Liver (tissue), 9 donors: ENCODE results near the gene NFIX. TPM values are rescaled to one million over a fixed set of nuclear protein-coding genes. Genes with fewer than 3 reads are reported as not detected.

Experiments
- DNase-seq: peaks from one replicate; pipeline ENCODE4 v3.0.0-alpha.2; 2017; ENCODE audit warnings: low spot score
- H3K27ac ChIP-seq, 2 donors: one replicate each; pipeline ENCODE4 v1.7.0; 2013; ENCODE audit warnings: inconsistent platforms in 2 of 2, low read length in 2 of 2, control low read depth in 1 of 2, low read depth in 1 of 2, mild to moderate bottlenecking in 1 of 2
- H3K27me3 ChIP-seq, 4 donors: one replicate each; pipeline versions ENCODE4 v1.6.1 to v1.7.0; 2013; ENCODE audit warnings: low read length in 3 of 4, inconsistent platforms in 1 of 4, mild to moderate bottlenecking in 1 of 4, moderate library complexity in 1 of 4; ENCODE audit not compliant: control insufficient read depth in 4 of 4, insufficient read depth in 4 of 4
- H3K36me3 ChIP-seq, 4 donors: one replicate each; pipeline versions ENCODE4 v1.6.1 to v1.7.0; 2013; ENCODE audit warnings: low read length in 3 of 4, mild to moderate bottlenecking in 3 of 4, low read depth in 1 of 4, moderate library complexity in 1 of 4; ENCODE audit not compliant: control insufficient read depth in 4 of 4, insufficient read depth in 3 of 4
- H3K4me1 ChIP-seq, 4 donors: one replicate each; pipeline versions ENCODE4 v1.6.1 to v1.7.0; 2013; ENCODE audit warnings: low read length in 3 of 4, mild to moderate bottlenecking in 3 of 4, moderate library complexity in 1 of 4; ENCODE audit not compliant: control insufficient read depth in 4 of 4, insufficient read depth in 4 of 4
- H3K4me3 ChIP-seq, 3 donors: one replicate each; pipeline versions ENCODE4 v1.6.1 to v1.7.0; 2013; ENCODE audit warnings: low read length in 3 of 3, control low read depth in 1 of 3, low read depth in 1 of 3, mild to moderate bottlenecking in 1 of 3
- H3K9ac ChIP-seq, 2 donors: one replicate each; pipeline ENCODE4 v1.7.0; 2013; ENCODE audit warnings: low read length in 2 of 2, mild to moderate bottlenecking in 2 of 2, moderate library complexity in 2 of 2, control low read depth in 1 of 2, low read depth in 1 of 2
- H3K9me3 ChIP-seq, 4 donors: one replicate each; pipeline versions ENCODE4 v1.6.1 to v1.7.0; 2013; ENCODE audit warnings: low read length in 3 of 4; ENCODE audit not compliant: control insufficient read depth in 4 of 4
- ATF3 ChIP-seq: IDR thresholded peaks from 2 replicates; pipeline ENCODE4 v1.6.1; 2016; ENCODE audit warnings: antibody characterized with exemption
- CTCF ChIP-seq: fragments of 150-350 bp; IDR thresholded peaks from 2 replicates; pipeline ENCODE4 v1.5.1; 2017; ENCODE audit warnings: improper control_type of control experiment, low read depth, low read length; ENCODE audit not compliant: missing input control
- EGR1 ChIP-seq, 2 donors: IDR thresholded peaks; 2 replicates each; pipeline ENCODE4 v1.6.1; 2016 to 2018; ENCODE audit warnings: antibody characterized with exemption in 2 of 2, low read depth in 2 of 2
- FOXA1 ChIP-seq: IDR thresholded peaks from 2 replicates; pipeline ENCODE4 v1.6.1; 2016; ENCODE audit warnings: antibody characterized with exemption
- FOXA2 ChIP-seq: IDR thresholded peaks from 2 replicates; pipeline ENCODE4 v1.6.1; 2016; ENCODE audit warnings: antibody characterized with exemption
- HNF4A ChIP-seq, 2 donors: conservative IDR thresholded peaks; 2 replicates each; pipeline ENCODE4 v1.6.1; 2016; ENCODE audit warnings: antibody characterized with exemption in 2 of 2, mild to moderate bottlenecking in 2 of 2
- JUND ChIP-seq, 2 donors: IDR thresholded peaks; 2 replicates each; pipeline ENCODE4 v1.6.1; 2016; ENCODE audit warnings: antibody characterized with exemption in 2 of 2
- MAX ChIP-seq: IDR thresholded peaks from 2 replicates; pipeline ENCODE4 v1.6.1; 2016; ENCODE audit warnings: antibody characterized with exemption
- NR2F2 ChIP-seq: IDR thresholded peaks from 2 replicates; pipeline ENCODE4 v1.6.1; 2016; ENCODE audit warnings: antibody characterized with exemption
- RAD21 ChIP-seq, 2 donors: IDR thresholded peaks; 2 replicates each; pipeline ENCODE4 v1.6.1; 2016; ENCODE audit warnings: antibody characterized with exemption in 2 of 2, mild to moderate bottlenecking in 2 of 2
- REST ChIP-seq: IDR thresholded peaks from 2 replicates; pipeline ENCODE4 v1.6.1; 2016; ENCODE audit warnings: antibody characterized with exemption, mild to moderate bottlenecking
- RXRA ChIP-seq, 2 donors: IDR thresholded peaks; 2 replicates each; pipeline ENCODE4 v1.6.1; 2017 to 2018; ENCODE audit warnings: antibody characterized with exemption in 2 of 2, mild to moderate bottlenecking in 1 of 2
- SP1 ChIP-seq: IDR thresholded peaks from 2 replicates; pipeline ENCODE4 v1.6.1; 2018; ENCODE audit warnings: antibody characterized with exemption, mild to moderate bottlenecking
- YY1 ChIP-seq: IDR thresholded peaks from 2 replicates; pipeline ENCODE4 v1.6.1; 2016; ENCODE audit warnings: antibody characterized with exemption, mild to moderate bottlenecking
- ZBTB33 ChIP-seq: IDR thresholded peaks from 2 replicates; pipeline ENCODE4 v1.6.1; 2016; ENCODE audit warnings: antibody characterized with exemption
- WGBS: extraction: QIAGEN DNeasy Blood & Tissue Kit; methylation state at CpG from one replicate; pipeline ENCODE4 v1.1.7; 2013; 5-methylcytosine and 5-hydroxymethylcytosine counted together
- polyA plus RNA-seq, 2 donors: library from polyadenylated mRNA; stranded (reverse) in 1 of 2; unstranded in 1 of 2; fragments of 200-250 nt in 1 of 2; fragments of >200 nt in 1 of 2; fragmentation: Nextera tagmentation in 1 of 2; extraction: Ambion mirVana in 1 of 2; gene quantifications; one replicate each; pipeline versions ENCODE4 v1.2.1 to v1.2.3, GENCODE V29; 2013 to 2015
- total RNA-seq, 2 donors: library from RNA; depleted of rRNA; stranded (reverse); fragments of >200 nt; gene quantifications; one replicate each; pipeline ENCODE4 v1.2.3, GENCODE V29; 2014
- donor health status: healthy.
- donor health status: healthy.
- donor health status: healthy.
- donor health status: healthy.
- donor health status: healthy.

Gene NFIX
- total and polyA plus RNA-seq, 4 donors: 3.3 to 18.4 (median 12.6) TPM

- Histone ChIP-seq H3K4me3 (no peak overlapping the region), H3K9me3 (no peaks in the 10 kb centered on the region), H3K36me3 (peaks cover 0 to 6% (median 0%) of the 10 kb centered on the region in 4 donors), H3K27ac (peak overlapping the region; percentile 40 to 77), H3K9ac (peak overlapping the region in 1 of 2 donors; percentile 8), H3K27me3 (no peaks in the 10 kb centered on the region), H3K4me1 (peaks cover 0 to 31% (median 23%) of the 10 kb centered on the region in 4 donors)
- no peak for DNase-seq
- 30% methylated on average over 14 of the region's 14 CpGs for WGBS
- TF ChIP-seq SP1 (peak; percentile 65), JUND (IDR thresholded peaks at IDR 0.05) (no peak), CTCF (no peak), HNF4A (conservative IDR thresholded peaks at IDR 0.05) (peak in 1 of 2 donors; percentile 42), YY1 (peak; percentile 39), FOXA1 (no peak), RXRA (IDR thresholded peaks at IDR 0.05) (no peak), FOXA2 (peak; percentile 66), ATF3 (no peak), REST (peak; percentile 41), RAD21 (IDR thresholded peaks at IDR 0.05) (peak in 1 of 2 donors; percentile 32), EGR1 (IDR thresholded peaks at IDR 0.05; ENCODE audit: low read depth in 2 of 2) (no peak), MAX (no peak), ZBTB33 (no peak)
These were observed 87.1 kb downstream of the NFIX start for GRCh38 chr19:13082192-13083007.

GRCh38 chr19:13083008-13083404, 87.7 kb downstream of the NFIX start:
- 53% methylated on average over 7 of the region's 7 CpGs for WGBS
- no peaks in the 10 kb centered on the region for H3K27me3 ChIP-seq

More at GRCh38 chr19:13083008-13083404, 87.7 kb downstream of the NFIX start:
- no peak for TF ChIP-seq JUND (IDR thresholded peaks at IDR 0.05)
- peak in 1 of 2 donors; percentile 83 for TF ChIP-seq RXRA (IDR thresholded peaks at IDR 0.05)
- no peak for TF ChIP-seq EGR1 (IDR thresholded peaks at IDR 0.05; ENCODE audit: low read depth in 2 of 2)
- peak; percentile 50 for TF ChIP-seq ATF3
- TF ChIP-seq YY1: peak; percentile 12
- no peak for TF ChIP-seq NR2F2
- peak in 1 of 2 donors; percentile 14 for TF ChIP-seq HNF4A (conservative IDR thresholded peaks at IDR 0.05)
- TF ChIP-seq SP1: peak; percentile 56
- no peak overlapping the region for H3K4me3 ChIP-seq
- H3K9me3 ChIP-seq: no peaks in the 10 kb centered on the region
- H3K27ac ChIP-seq: peak overlapping the region; percentile 40 to 77
- peaks cover 0 to 33% (median 23%) of the 10 kb centered on the region in 4 donors for H3K4me1 ChIP-seq
- H3K36me3 ChIP-seq: peaks cover 0 to 2% (median 0%) of the 10 kb centered on the region in 4 donors
- DNase-seq: no peak
- H3K9ac ChIP-seq: no peak overlapping the region
